Mesenchymal stem cell (in vitro differentiated cells and primary cell): Measurements from ENCODE around the gene CNOT6.
"Not testable (repeated sequence)": the region's sequence is repeated elsewhere in the genome, so short reads cannot be mapped to it uniquely, and the experiment has no call there.

ENCODE experiments used
- DNase-seq: peaks from one replicate; pipeline ENCODE4 v3.0.0-alpha.2; 2013
- H2AFZ ChIP-seq: one replicate; pipeline ENCODE4 v1.6.1; 2013; ENCODE audit warnings: low read depth, mild to moderate bottlenecking, control low read depth, inconsistent platforms, low read length, moderate library complexity
- H2AK5ac ChIP-seq: 2 replicates; pipeline ENCODE4 v1.6.1; 2013; ENCODE audit warnings: low read length, moderate library complexity, mild to moderate bottlenecking, inconsistent platforms; ENCODE audit not compliant: severe bottlenecking
- H2BK120ac ChIP-seq: one replicate; pipeline ENCODE4 v1.6.1; 2013; ENCODE audit warnings: low read depth, mild to moderate bottlenecking, inconsistent platforms, low read length, moderate library complexity
- H2BK12ac ChIP-seq, 2 experiments: one replicate each; pipeline ENCODE4 v1.6.1; 2013; ENCODE audit warnings: inconsistent platforms in 2 of 2, low read length in 2 of 2, mild to moderate bottlenecking in 2 of 2, moderate library complexity in 2 of 2, control low read depth in 1 of 2
- H2BK15ac ChIP-seq: one replicate; pipeline ENCODE4 v1.6.1; 2013; ENCODE audit warnings: mild to moderate bottlenecking, low read depth, inconsistent platforms; ENCODE audit not compliant: poor library complexity, severe bottlenecking
- H2BK5ac ChIP-seq: 2 replicates; pipeline ENCODE4 v1.6.1; 2013; ENCODE audit warnings: low read depth, mild to moderate bottlenecking, low read length, control low read depth, inconsistent platforms; ENCODE audit not compliant: poor library complexity, severe bottlenecking
- H3K14ac ChIP-seq, 2 experiments: one replicate each; pipeline ENCODE4 v1.6.1; 2013; ENCODE audit warnings: inconsistent platforms in 2 of 2, low read length in 2 of 2, control low read depth in 1 of 2, mild to moderate bottlenecking in 1 of 2, moderate library complexity in 1 of 2
- H3K18ac ChIP-seq, 2 experiments: one replicate each; pipeline ENCODE4 v1.6.1; 2013; ENCODE audit warnings: inconsistent platforms in 2 of 2, low read length in 2 of 2, control low read depth in 1 of 2, low read depth in 1 of 2, mild to moderate bottlenecking in 1 of 2
- H3K23ac ChIP-seq, 2 experiments: one replicate each; pipeline ENCODE4 v1.6.1; 2013; ENCODE audit warnings: inconsistent platforms in 2 of 2, low read length in 2 of 2, mild to moderate bottlenecking in 2 of 2, moderate library complexity in 2 of 2, control low read depth in 1 of 2
- H3K27ac ChIP-seq: 2 replicates; pipeline ENCODE4 v1.5.1; 2013; ENCODE audit warnings: mild to moderate bottlenecking, moderate library complexity, low read length, control low read depth, inconsistent platforms; ENCODE audit not compliant: poor library complexity, severe bottlenecking
- H3K27me3 ChIP-seq, 2 experiments: 2 replicates each; pipeline versions ENCODE4 v1.6.1 to v1.7.0; 2013; ENCODE audit warnings: low read length in 2 of 2, mild to moderate bottlenecking in 2 of 2, moderate library complexity in 2 of 2, control low read depth in 1 of 2, inconsistent platforms in 1 of 2; ENCODE audit not compliant: control insufficient read depth in 1 of 2, insufficient read depth in 1 of 2
- H3K36me3 ChIP-seq, 2 experiments: 2 replicates each; pipeline versions ENCODE4 v1.6.1 to v1.7.0; 2013; ENCODE audit warnings: low read length in 2 of 2, control low read depth in 1 of 2, inconsistent platforms in 1 of 2, low read depth in 1 of 2, mild to moderate bottlenecking in 1 of 2; ENCODE audit not compliant: insufficient read depth in 2 of 2, control insufficient read depth in 1 of 2
- H3K4ac ChIP-seq, 2 experiments: one replicate each; pipeline ENCODE4 v1.6.1; 2013; ENCODE audit warnings: inconsistent platforms in 2 of 2, low read length in 2 of 2, mild to moderate bottlenecking in 2 of 2, moderate library complexity in 2 of 2, control low read depth in 1 of 2, low read depth in 1 of 2
- H3K4me1 ChIP-seq: 2 replicates; pipeline ENCODE4 v1.6.1; 2013; ENCODE audit warnings: low read depth, low read length, control low read depth; ENCODE audit not compliant: control insufficient read depth, insufficient read depth
- H3K4me2 ChIP-seq: 2 replicates; pipeline ENCODE4 v1.6.1; 2013; ENCODE audit warnings: low read length, mild to moderate bottlenecking, inconsistent platforms; ENCODE audit not compliant: poor library complexity, severe bottlenecking
- H3K4me3 ChIP-seq, 2 experiments: 2 replicates each; pipeline versions ENCODE4 v1.5.1 to v1.7.0; 2013; ENCODE audit warnings: low read length in 2 of 2, mild to moderate bottlenecking in 2 of 2, control low read depth in 1 of 2, low read depth in 1 of 2; ENCODE audit not compliant: insufficient read depth in 1 of 2
- H3K79me1 ChIP-seq: replicated peaks from 2 replicates; pipeline ENCODE4 v1.6.1; 2013; ENCODE audit warnings: mild to moderate bottlenecking, control low read depth, low read length, inconsistent platforms; ENCODE audit not compliant: poor library complexity, severe bottlenecking
- H3K9ac ChIP-seq: 2 replicates; pipeline ENCODE4 v1.7.0; 2013; ENCODE audit warnings: mild to moderate bottlenecking, low read length, moderate library complexity
- H3K9me3 ChIP-seq: 2 replicates; pipeline ENCODE4 v1.7.0; 2013; ENCODE audit warnings: mild to moderate bottlenecking, low read length; ENCODE audit not compliant: control insufficient read depth
- H4K8ac ChIP-seq: one replicate; pipeline ENCODE4 v1.6.1; 2013; ENCODE audit warnings: inconsistent platforms, mild to moderate bottlenecking, low read length, moderate library complexity
- H4K91ac ChIP-seq: one replicate; pipeline ENCODE4 v1.6.1; 2013; ENCODE audit warnings: mild to moderate bottlenecking, low read length, inconsistent platforms
- WGBS: methylation state at CpG from one replicate; pipeline ENCODE4 v1.1.7; 2013; ENCODE audit warnings: mixed read lengths; 5-methylcytosine and 5-hydroxymethylcytosine counted together

Gene CNOT6

DNA sequence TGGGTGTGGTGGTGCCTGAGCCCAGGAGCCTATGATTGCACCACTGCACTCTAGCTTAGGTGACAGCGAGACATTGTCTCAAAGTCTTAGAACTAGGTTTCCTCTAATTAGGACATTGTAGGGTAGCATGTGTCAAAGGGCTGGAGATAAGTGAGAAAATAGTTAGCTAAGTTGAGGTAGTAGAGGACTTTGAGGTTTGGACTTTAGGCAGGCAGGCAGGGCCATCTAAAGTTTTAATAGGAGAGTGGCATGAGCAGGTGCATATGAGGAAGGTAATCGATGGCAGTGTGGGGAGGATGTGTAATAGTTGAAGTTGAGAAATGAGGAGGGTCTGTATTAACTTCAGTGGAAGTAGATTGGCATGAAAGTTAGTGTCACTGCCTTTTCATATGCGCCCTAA, 21.1 kb downstream of the CNOT6 start:
- WGBS = 89% methylated on average over 2 of the region's 3 CpGs

GRCh38 chr5:180515974-180516373, 21.8 kb downstream of the CNOT6 start:
- H3K4me2 ChIP-seq, H3K9me3 ChIP-seq, DNase-seq, H3K27me3 ChIP-seq, H2AK5ac ChIP-seq, H3K27ac ChIP-seq, H3K36me3 ChIP-seq, H3K9ac ChIP-seq, H2BK12ac ChIP-seq, H3K4me3 ChIP-seq, H3K4ac ChIP-seq, H2BK15ac ChIP-seq, H4K8ac ChIP-seq, H2BK5ac ChIP-seq, H2AFZ ChIP-seq, H3K14ac ChIP-seq, H3K4me1 ChIP-seq, H2BK120ac ChIP-seq, H4K91ac ChIP-seq, H3K18ac ChIP-seq, H3K79me1 ChIP-seq, H3K23ac ChIP-seq: not testable (repeated sequence)
- WGBS = 100% methylated on average over 7 of the region's 7 CpGs

More for the DNA sequence above, 21.1 kb downstream of the CNOT6 start:
- no peak overlapping the region for H2AFZ ChIP-seq
- no peak overlapping the region for H4K91ac ChIP-seq
- no peak overlapping the region for H3K4ac ChIP-seq
- peaks cover 8% of the 10 kb centered on the region for H3K79me1 ChIP-seq
- no peaks in the 10 kb centered on the region for H3K4me1 ChIP-seq
- H3K4me3 ChIP-seq = no peak overlapping the region
- H4K8ac ChIP-seq = no peak overlapping the region
- H2BK120ac ChIP-seq = no peak overlapping the region
- no peak overlapping the region for H3K14ac ChIP-seq
- no peak overlapping the region for H3K18ac ChIP-seq
- H3K4me2 ChIP-seq = no peak overlapping the region
- H3K9me3 ChIP-seq = no peaks in the 10 kb centered on the region
- H3K27me3 ChIP-seq = no peaks in the 10 kb centered on the region
- H2BK12ac ChIP-seq = no peak overlapping the region
- DNase-seq = no peak
- no peak overlapping the region for H3K23ac ChIP-seq
- H3K36me3 ChIP-seq = no peaks in the 10 kb centered on the region
- no peak overlapping the region for H3K27ac ChIP-seq
- no peak overlapping the region for H2AK5ac ChIP-seq
- H2BK5ac ChIP-seq = no peak overlapping the region
- no peak overlapping the region for H2BK15ac ChIP-seq
- H3K9ac ChIP-seq = no peak overlapping the region

DNA sequence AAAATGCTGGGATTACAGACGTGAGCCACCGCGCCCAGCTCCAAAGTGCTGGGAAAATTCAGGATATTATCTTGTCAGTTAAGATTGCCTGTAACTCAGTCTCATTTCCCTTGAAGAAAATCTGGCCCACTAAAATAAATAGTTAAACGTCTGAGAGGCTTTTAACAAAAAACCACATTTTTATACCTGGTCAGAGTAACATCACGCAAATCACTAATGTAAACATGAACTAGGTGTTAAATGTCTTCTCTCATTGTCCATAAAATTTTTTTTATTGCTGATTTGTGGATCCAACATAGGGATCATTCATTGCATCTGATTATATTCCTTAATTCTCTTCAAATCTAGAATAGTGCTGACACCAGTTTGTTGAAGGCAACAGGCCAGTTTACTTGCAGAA, 22.3 kb downstream of the CNOT6 start:
- no peak overlapping the region for H3K9ac ChIP-seq
- H2BK12ac ChIP-seq = no peak overlapping the region
- H3K4me3 ChIP-seq = no peak overlapping the region
- no peak overlapping the region for H3K18ac ChIP-seq
- no peak overlapping the region for H3K4ac ChIP-seq
- no peak overlapping the region for H4K91ac ChIP-seq
- no peak overlapping the region for H2BK5ac ChIP-seq
- no peak for DNase-seq
- no peak overlapping the region for H3K23ac ChIP-seq
- H2BK15ac ChIP-seq = no peak overlapping the region
- H3K27me3 ChIP-seq = no peaks in the 10 kb centered on the region
- no peak overlapping the region for H3K27ac ChIP-seq
- H3K36me3 ChIP-seq = no peaks in the 10 kb centered on the region
- H3K79me1 ChIP-seq = peaks cover 8% of the 10 kb centered on the region
- H3K4me2 ChIP-seq = no peak overlapping the region
- WGBS = 96% methylated on average over 4 of the region's 5 CpGs
- no peak overlapping the region for H2AFZ ChIP-seq
- no peak overlapping the region for H2BK120ac ChIP-seq
- H3K4me1 ChIP-seq = peaks cover 3% of the 10 kb centered on the region
- no peaks in the 10 kb centered on the region for H3K9me3 ChIP-seq
- H2AK5ac ChIP-seq = no peak overlapping the region
- no peak overlapping the region for H4K8ac ChIP-seq
- no peak overlapping the region for H3K14ac ChIP-seq

GRCh38 chr5:180519098-180519497, 24.9 kb downstream of the CNOT6 start:
- H2BK120ac ChIP-seq = no peak overlapping the region
- no peaks in the 10 kb centered on the region for H3K36me3 ChIP-seq
- no peak overlapping the region for H4K8ac ChIP-seq
- H3K4me1 ChIP-seq = peaks cover 8% of the 10 kb centered on the region
- H4K91ac ChIP-seq = no peak overlapping the region
- H3K4ac ChIP-seq = no peak overlapping the region
- no peak overlapping the region for H3K14ac ChIP-seq
- H2AK5ac ChIP-seq = no peak overlapping the region
- no peak overlapping the region for H2BK15ac ChIP-seq
- no peak overlapping the region for H3K4me3 ChIP-seq
- no peak overlapping the region for H3K27ac ChIP-seq
- no peak overlapping the region for H3K23ac ChIP-seq
- H3K9ac ChIP-seq = no peak overlapping the region
- WGBS = 93% methylated on average over 2 of the region's 3 CpGs
- no peak overlapping the region for H3K4me2 ChIP-seq
- peak; percentile 20 for DNase-seq
- H2AFZ ChIP-seq = no peak overlapping the region
- H2BK5ac ChIP-seq = no peak overlapping the region
- no peaks in the 10 kb centered on the region for H3K27me3 ChIP-seq
- H3K79me1 ChIP-seq = peaks cover 4% of the 10 kb centered on the region
- no peak overlapping the region for H3K18ac ChIP-seq
- no peak overlapping the region for H2BK12ac ChIP-seq
- no peaks in the 10 kb centered on the region for H3K9me3 ChIP-seq
